Activated CD4-positive, alpha-beta T cell treated with anti-CD3 and anti-CD28 coated beads for 36 hours (primary cell): ENCODE data around the gene KIAA1328. TPM values are rescaled to one million over a fixed set of nuclear protein-coding genes. Genes with fewer than 3 reads are reported as not detected.

Source experiments
- ATAC-seq: fragments of 200-7000 bp; cut with Tn5 transposase; one replicate; pipeline ENCODE4 v1.10.0; 2021; ENCODE audit warnings: mild to moderate bottlenecking, moderate library complexity
- CTCF ChIA-PET: fragments of 350-600 bp; sonication (Branson Sonifier 250); formaldehyde crosslinking; loops from one replicate; lab custom pipeline; 2021; ENCODE audit warnings: antibody characterized with exemption; lab: Charles Lee
- POLR2A ChIA-PET: fragments of 350-600 bp; sonication (Branson Sonifier 250); formaldehyde crosslinking; loops from one replicate; lab custom pipeline; 2021; ENCODE audit warnings: antibody characterized with exemption, inconsistent platforms; lab: Charles Lee
- DNase-seq: peaks from one replicate; pipeline ENCODE4 v3.0.0-alpha.2; 2020
- H3K27ac Mint-ChIP-seq: one replicate; pipeline ENCODE4 v1.8.0; 2021; ENCODE audit warnings: mixed read lengths
- H3K27me3 Mint-ChIP-seq: one replicate; pipeline ENCODE4 v1.8.0; 2021; ENCODE audit warnings: mixed read lengths
- H3K36me3 Mint-ChIP-seq: one replicate; pipeline ENCODE4 v1.8.0; 2021; ENCODE audit warnings: low read depth, mixed read lengths
- H3K4me1 Mint-ChIP-seq: one replicate; pipeline ENCODE4 v1.8.0; 2021; ENCODE audit warnings: mixed read lengths
- H3K4me3 Mint-ChIP-seq: one replicate; pipeline ENCODE4 v1.8.0; 2021; ENCODE audit warnings: mild to moderate bottlenecking, moderate library complexity, mixed read lengths
- H3K9me3 Mint-ChIP-seq: one replicate; pipeline ENCODE4 v1.8.0; 2021; ENCODE audit warnings: low read depth, mixed read lengths
- intact Hi-C, 2 experiments: fragments of 100-400 bp; cut with DNase I in 1 of 2; cut with micrococcal nuclease in 1 of 2; formaldehyde crosslinking; loops; one replicate each; pipeline versions ENCODE4 v1.14.2 to v1.15.1; 2022 to 2024; cut with DNase I, micrococcal nuclease
- total RNA-seq, 2 experiments: library from RNA; stranded (reverse); gene quantifications; one replicate each; pipeline ENCODE4 v1.2.3, GENCODE V29; 2021

The KIAA1328 gene
- total RNA-seq, 2 experiments from 2014 or later = 5.8 to 7.4 TPM

DNA sequence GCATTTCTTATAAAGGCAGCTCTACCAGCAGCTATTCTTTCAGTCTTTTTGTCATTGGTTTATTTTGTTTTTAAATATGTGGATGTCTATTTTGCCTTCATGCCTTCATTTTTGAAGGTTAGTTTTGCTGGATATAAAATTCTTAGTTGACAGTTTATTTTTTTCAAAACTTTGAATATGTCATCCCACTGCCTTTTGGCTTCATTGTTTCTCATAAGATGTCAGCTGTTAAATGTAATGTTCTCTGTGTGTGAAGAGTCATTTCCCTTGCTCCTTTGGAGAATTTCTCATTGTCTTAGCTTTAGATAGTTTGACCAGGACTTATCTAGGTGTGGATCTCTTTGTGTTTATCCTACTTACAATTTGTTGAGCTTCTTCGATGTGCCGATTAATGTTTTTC lies 213.5 kb downstream of the KIAA1328 start:
- Mint-ChIP-seq H3K4me3 (no peak overlapping the region), H3K9me3 (peaks cover 16% of the 10 kb centered on the region), H3K4me1 (no peaks in the 10 kb centered on the region), H3K27me3 (no peaks in the 10 kb centered on the region), H3K27ac (no peak overlapping the region), H3K36me3 (peaks cover 24% of the 10 kb centered on the region)
- POLR2A ChIA-PET = no interaction called here
- intact Hi-C loops = no loop called here
- ATAC-seq = no peak
- CTCF ChIA-PET = no interaction called here
- DNase-seq = no peak

DNA sequence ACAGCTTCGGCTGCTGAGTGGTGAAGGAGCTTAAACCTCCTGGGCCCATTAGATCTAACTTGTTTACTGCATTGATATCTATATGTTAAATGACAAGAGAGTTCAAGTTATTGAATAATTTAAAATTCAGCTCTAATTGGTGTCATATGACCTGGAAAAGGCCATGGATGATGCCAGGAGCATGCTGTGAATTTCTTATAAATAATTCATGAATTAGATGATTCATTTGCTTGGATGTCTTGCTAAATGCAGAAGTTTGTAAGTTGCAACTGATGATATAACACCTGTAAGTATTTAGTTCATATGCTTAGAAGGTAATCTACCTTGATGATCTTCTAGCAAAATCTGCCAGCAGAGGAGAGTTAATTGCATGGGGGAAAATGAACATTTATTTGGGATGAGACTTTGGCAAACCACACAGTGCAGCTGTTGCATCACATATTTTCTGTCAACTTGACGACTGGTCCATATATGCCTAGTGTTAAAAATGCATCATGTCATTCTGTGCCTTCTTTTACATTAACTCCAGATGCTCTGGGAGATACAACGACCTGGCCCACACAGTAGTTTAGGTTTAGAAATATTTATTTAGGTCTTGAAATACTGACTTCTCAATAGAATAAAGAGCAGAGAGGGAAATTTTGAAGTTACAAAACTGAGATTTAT lies 226.3 kb downstream of the KIAA1328 start:
- CTCF ChIA-PET = no interaction called here
- ATAC-seq = no peak
- intact Hi-C loops = no loop called here
- DNase-seq = no peak
- no peak overlapping the region for H3K4me3 Mint-ChIP-seq
- H3K36me3 Mint-ChIP-seq = peaks cover 19% of the 10 kb centered on the region
- no peaks in the 10 kb centered on the region for H3K27me3 Mint-ChIP-seq
- POLR2A ChIA-PET = no interaction called here
- peaks cover 19% of the 10 kb centered on the region for H3K9me3 Mint-ChIP-seq
- H3K27ac Mint-ChIP-seq = no peak overlapping the region
- no peaks in the 10 kb centered on the region for H3K4me1 Mint-ChIP-seq

DNA sequence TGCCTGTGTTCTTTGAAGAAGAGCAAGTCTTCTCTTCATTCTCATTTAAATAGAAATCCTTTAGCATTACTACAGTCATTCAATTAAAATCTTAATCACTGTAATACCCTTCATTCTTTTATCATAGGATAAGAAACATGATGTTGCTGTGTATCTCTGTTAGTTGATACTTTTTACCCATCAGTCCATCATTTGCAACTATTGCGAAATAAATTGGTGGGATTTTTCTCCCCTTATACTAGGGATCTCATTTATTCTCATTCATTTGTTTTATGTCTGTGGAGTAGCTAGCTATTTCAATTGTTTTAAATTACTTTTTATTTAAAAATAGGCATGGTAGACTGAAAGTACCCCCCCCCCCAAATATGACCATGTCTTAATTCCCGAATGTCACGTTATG lies 235.3 kb downstream of the KIAA1328 start:
- CTCF ChIA-PET = no interaction called here
- Mint-ChIP-seq H3K4me3 (no peak overlapping the region), H3K4me1 (no peaks in the 10 kb centered on the region), H3K36me3 (peaks cover 27% of the 10 kb centered on the region), H3K27me3 (no peaks in the 10 kb centered on the region), H3K27ac (no peak overlapping the region), H3K9me3 (peaks cover 3% of the 10 kb centered on the region)
- intact Hi-C loops = no loop called here
- DNase-seq = no peak
- ATAC-seq = no peak
- POLR2A ChIA-PET = no interaction called here

GRCh38 chr18:37065254-37065653 lies 236.3 kb downstream of the KIAA1328 start:
- H3K4me1 Mint-ChIP-seq = peaks cover 3% of the 10 kb centered on the region
- peaks cover 9% of the 10 kb centered on the region for H3K9me3 Mint-ChIP-seq
- CTCF ChIA-PET = no interaction called here

GRCh38 chr18:37084912-37085311 lies 256.0 kb downstream of the KIAA1328 start:
- ChIA-PET POLR2A (no interaction called here), CTCF (no interaction called here)
- no peaks in the 10 kb centered on the region for H3K27me3 Mint-ChIP-seq
- no peak overlapping the region for H3K4me3 Mint-ChIP-seq
- no peak overlapping the region for H3K27ac Mint-ChIP-seq
- H3K9me3 Mint-ChIP-seq = peaks cover 2% of the 10 kb centered on the region
- H3K4me1 Mint-ChIP-seq = no peaks in the 10 kb centered on the region
- intact Hi-C loops = no loop called here
- no peak for ATAC-seq
- DNase-seq = no peak
- H3K36me3 Mint-ChIP-seq = peaks cover 15% of the 10 kb centered on the region

More at GRCh38 chr18:37065254-37065653, 236.3 kb downstream of the KIAA1328 start:
- Mint-ChIP-seq H3K36me3 (peaks cover 33% of the 10 kb centered on the region), H3K27me3 (no peaks in the 10 kb centered on the region), H3K4me3 (no peak overlapping the region), H3K27ac (no peak overlapping the region)
- POLR2A ChIA-PET = no interaction called here
- intact Hi-C loops = no loop called here
- no peak for ATAC-seq
- no peak for DNase-seq

- Mint-ChIP-seq H3K27me3 (no peaks in the 10 kb centered on the region), H3K4me1 (no peaks in the 10 kb centered on the region), H3K4me3 (no peak overlapping the region), H3K27ac (no peak overlapping the region), H3K9me3 (peaks cover 2% of the 10 kb centered on the region), H3K36me3 (peaks cover 16% of the 10 kb centered on the region)
- no peak for ATAC-seq
- CTCF ChIA-PET = no interaction called here
- intact Hi-C loops = no loop called here
- POLR2A ChIA-PET = no interaction called here
- no peak for DNase-seq
Measured at GRCh38 chr18:37085362-37085761, 256.4 kb downstream of the KIAA1328 start.

GRCh38 chr18:37107748-37108522 lies 279.0 kb downstream of the KIAA1328 start:
- Mint-ChIP-seq H3K4me3 (no peak overlapping the region), H3K9me3 (peaks cover 35% of the 10 kb centered on the region), H3K36me3 (peaks cover 13% of the 10 kb centered on the region), H3K27me3 (no peaks in the 10 kb centered on the region), H3K27ac (no peak overlapping the region), H3K4me1 (no peaks in the 10 kb centered on the region)
- ChIA-PET POLR2A (no interaction called here), CTCF (no interaction called here)
- no peak for ATAC-seq
- intact Hi-C loops = no loop called here
- no peak for DNase-seq

GRCh38 chr18:37122877-37123276 lies 293.9 kb downstream of the KIAA1328 start:
- peaks cover 3% of the 10 kb centered on the region for H3K9me3 Mint-ChIP-seq
- no peak for DNase-seq
- no peak overlapping the region for H3K4me3 Mint-ChIP-seq
- intact Hi-C loops = no loop called here
- H3K27ac Mint-ChIP-seq = no peak overlapping the region
- ChIA-PET CTCF (no interaction called here), POLR2A (no interaction called here)
- H3K27me3 Mint-ChIP-seq = no peaks in the 10 kb centered on the region
- H3K4me1 Mint-ChIP-seq = no peaks in the 10 kb centered on the region
- ATAC-seq = no peak
- H3K36me3 Mint-ChIP-seq = peaks cover 2% of the 10 kb centered on the region

DNA sequence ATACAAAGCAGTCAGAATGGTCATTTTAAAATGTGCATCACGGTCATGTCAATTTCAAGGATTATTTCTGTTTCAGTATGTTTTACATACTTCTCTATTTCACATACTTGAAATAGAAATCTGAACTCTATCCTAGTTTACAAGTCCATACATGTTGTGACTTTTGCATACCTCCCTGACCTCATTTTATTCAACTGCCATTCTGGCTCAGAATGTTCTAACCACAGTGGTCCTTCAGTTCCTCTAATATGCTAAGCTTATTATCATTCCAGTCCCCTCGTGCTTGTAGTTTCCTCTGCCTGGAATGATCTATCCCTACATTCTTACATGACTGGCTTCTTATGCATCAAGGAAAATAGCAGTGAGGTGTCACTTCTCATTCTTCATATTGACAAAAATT lies 295.6 kb downstream of the KIAA1328 start:
- no peak for ATAC-seq
- Mint-ChIP-seq H3K4me1 (no peaks in the 10 kb centered on the region), H3K27me3 (no peaks in the 10 kb centered on the region), H3K27ac (no peak overlapping the region), H3K9me3 (no peaks in the 10 kb centered on the region), H3K4me3 (no peak overlapping the region), H3K36me3 (peaks cover 2% of the 10 kb centered on the region)
- POLR2A ChIA-PET = no interaction called here
- no peak for DNase-seq
- CTCF ChIA-PET = interaction anchor here (1.3 kb wide), 1 partner anchor 16 kb away, joined by 3 read pairs; no protein-coding TSS in a partner anchor
- intact Hi-C loops = no loop called here

DNA sequence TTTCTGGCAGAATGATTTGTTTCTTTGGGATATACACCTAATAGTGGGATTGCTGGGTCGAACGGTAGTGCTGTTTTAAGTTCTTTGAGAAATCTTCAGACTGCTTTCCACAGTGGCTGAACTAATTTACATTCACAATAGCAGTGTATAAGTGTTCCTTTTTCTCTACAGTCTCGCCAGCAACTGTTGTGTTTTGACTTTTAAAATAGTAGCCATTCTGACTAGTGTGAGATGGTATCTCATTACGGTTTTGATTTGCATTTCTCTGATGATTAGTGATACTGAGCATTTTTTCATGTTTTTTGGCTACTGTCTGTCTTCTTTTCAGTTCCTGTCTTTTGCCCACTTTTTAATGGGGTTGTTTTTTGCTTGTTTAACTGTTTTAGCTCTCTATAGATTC lies 306.2 kb downstream of the KIAA1328 start:
- no peak overlapping the region for H3K27ac Mint-ChIP-seq

DNA sequence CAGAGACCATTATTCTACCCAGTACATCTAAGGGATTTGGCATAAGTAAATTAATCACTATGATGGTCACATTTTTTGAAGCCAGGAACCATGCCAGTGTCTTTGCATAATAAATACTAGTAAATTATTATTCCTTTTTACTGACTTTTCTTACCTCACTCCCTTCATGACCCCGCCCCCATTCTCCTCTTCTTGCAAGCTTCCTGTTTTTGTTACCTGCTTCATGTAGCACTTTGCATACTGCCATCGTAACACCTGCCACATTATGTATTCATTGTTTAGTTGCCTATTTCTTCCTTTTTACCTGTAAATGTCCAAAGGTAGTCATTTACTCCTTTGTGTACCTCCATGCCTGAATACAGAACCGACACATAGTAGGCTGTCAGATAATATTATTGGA lies 309.5 kb downstream of the KIAA1328 start:
- no peaks in the 10 kb centered on the region for H3K36me3 Mint-ChIP-seq
- ChIA-PET CTCF (no interaction called here), POLR2A (no interaction called here)
- peaks cover 6% of the 10 kb centered on the region for H3K9me3 Mint-ChIP-seq
- ATAC-seq = no peak
- no peak overlapping the region for H3K27ac Mint-ChIP-seq
- no peaks in the 10 kb centered on the region for H3K27me3 Mint-ChIP-seq
- H3K4me1 Mint-ChIP-seq = no peaks in the 10 kb centered on the region
- H3K4me3 Mint-ChIP-seq = no peak overlapping the region
- DNase-seq = no peak
- intact Hi-C loops = no loop called here

More for the DNA sequence above, 306.2 kb downstream of the KIAA1328 start:
- no peak overlapping the region for H3K4me3 Mint-ChIP-seq
- DNase-seq (no peak), ATAC-seq (no peak)
- intact Hi-C loops = no loop called here
- H3K4me1 Mint-ChIP-seq = no peaks in the 10 kb centered on the region
- no peaks in the 10 kb centered on the region for H3K27me3 Mint-ChIP-seq
- H3K36me3 Mint-ChIP-seq = peaks cover 2% of the 10 kb centered on the region
- ChIA-PET POLR2A (no interaction called here), CTCF (interaction anchor here (0.8 kb wide), 1 partner anchor 51 kb away, joined by 3 read pairs; no protein-coding TSS in a partner anchor)
- H3K9me3 Mint-ChIP-seq = peaks cover 11% of the 10 kb centered on the region

DNA sequence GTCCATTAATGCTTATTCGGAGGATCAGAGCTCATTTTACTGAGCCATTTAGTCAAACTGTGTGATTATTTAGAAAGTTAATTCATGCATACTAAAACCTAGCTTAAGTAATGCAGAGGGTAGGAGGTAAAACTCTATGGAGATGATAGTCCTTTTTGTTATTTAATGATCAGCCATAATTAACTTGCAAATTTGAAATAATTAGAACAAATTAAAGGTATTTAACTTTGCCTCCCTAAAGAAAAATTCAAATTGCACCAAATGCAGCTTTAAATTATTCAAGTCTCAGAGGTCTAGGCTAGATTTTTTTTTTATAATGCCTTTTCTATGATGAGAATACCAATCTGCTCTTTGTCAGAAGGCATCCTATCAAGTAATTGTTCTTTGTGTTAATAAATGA lies 310.9 kb downstream of the KIAA1328 start:
- ChIA-PET POLR2A (no interaction called here), CTCF (interaction anchor here (1.2 kb wide), 1 partner anchor 15 kb away, joined by 3 read pairs; no protein-coding TSS in a partner anchor)
- H3K9me3 Mint-ChIP-seq = peaks cover 8% of the 10 kb centered on the region
- H3K27ac Mint-ChIP-seq = no peak overlapping the region
- H3K27me3 Mint-ChIP-seq = no peaks in the 10 kb centered on the region
- no peak for ATAC-seq
- no peaks in the 10 kb centered on the region for H3K4me1 Mint-ChIP-seq
- H3K36me3 Mint-ChIP-seq = peaks cover 3% of the 10 kb centered on the region
- intact Hi-C loops = no loop called here
- no peak overlapping the region for H3K4me3 Mint-ChIP-seq
- DNase-seq = no peak
